ENCODE data around the gene ASGR2. TPM values are rescaled to one million over a fixed set of nuclear protein-coding genes. Genes with fewer than 3 reads are reported as not detected.

Gene ASGR2
- total RNA-seq, 4 donors from 2014 or later, result 1.0 TPM; not detected in 3

- H3K4me1 ChIP-seq, result no peaks in the 10 kb centered on the region
- H3K27ac ChIP-seq, result no peak overlapping the region
- H3K36me3 ChIP-seq, result no peaks in the 10 kb centered on the region
- no peaks in the 10 kb centered on the region for H3K27me3 ChIP-seq
- H3K4me3 ChIP-seq (replicated peaks in 1 of 3), result no peak overlapping the region
- no peak for TF ChIP-seq CTCF (IDR thresholded peaks at IDR 0.05)
- no peak for TF ChIP-seq POLR2A (IDR thresholded peaks at IDR 0.05)
- 81 to 95% methylated on average over 2 to 3 of the region's 3 CpGs for WGBS, 2 donors
- no peak for DNase-seq
- no peaks in the 10 kb centered on the region for H3K9me3 ChIP-seq
- intact Hi-C loops (cut with DNase I), result no loop called here
Observed at GRCh38 chr17:7070712-7071111, 43.9 kb downstream of the ASGR2 start.

GRCh38 chr17:7068268-7068667 lies 46.4 kb downstream of the ASGR2 start:
- no peak for DNase-seq
- TF ChIP-seq CTCF (IDR thresholded peaks at IDR 0.05) (no peak), POLR2A (IDR thresholded peaks at IDR 0.05) (no peak)
- WGBS, 2 donors, result 22 to 39% methylated on average over 1 of the region's 1 CpG
- Histone ChIP-seq H3K36me3 (no peaks in the 10 kb centered on the region), H3K27ac (no peak overlapping the region), H3K4me1 (no peaks in the 10 kb centered on the region), H3K9me3 (no peaks in the 10 kb centered on the region), H3K4me3 (replicated peaks in 1 of 3) (no peak overlapping the region), H3K27me3 (no peaks in the 10 kb centered on the region)
- intact Hi-C loops (cut with DNase I), result no loop called here

GRCh38 chr17:7067198-7067597 lies 47.4 kb downstream of the ASGR2 start:
- 86 to 90% methylated on average over 1 of the region's 1 CpG for WGBS, 2 donors
- intact Hi-C loops (cut with DNase I), result no loop called here
- DNase-seq, result no peak
- H3K27ac ChIP-seq, result no peak overlapping the region
- TF ChIP-seq CTCF (IDR thresholded peaks at IDR 0.05), result no peak
- no peak for TF ChIP-seq POLR2A (IDR thresholded peaks at IDR 0.05)
- H3K27me3 ChIP-seq, result no peaks in the 10 kb centered on the region
- H3K4me1 ChIP-seq, result no peaks in the 10 kb centered on the region
- H3K36me3 ChIP-seq, result no peaks in the 10 kb centered on the region
- H3K4me3 ChIP-seq (replicated peaks in 1 of 3), result no peak overlapping the region
- H3K9me3 ChIP-seq, result no peaks in the 10 kb centered on the region

GRCh38 chr17:7064261-7064660 lies 50.4 kb downstream of the ASGR2 start:
- Histone ChIP-seq H3K9me3 (no peaks in the 10 kb centered on the region), H3K4me1 (no peaks in the 10 kb centered on the region), H3K27me3 (no peaks in the 10 kb centered on the region), H3K27ac (no peak overlapping the region), H3K4me3 (replicated peaks in 1 of 3) (no peak overlapping the region), H3K36me3 (no peaks in the 10 kb centered on the region)
- intact Hi-C loops (cut with DNase I), result no loop called here
- TF ChIP-seq CTCF (IDR thresholded peaks at IDR 0.05) (no peak), POLR2A (IDR thresholded peaks at IDR 0.05) (no peak)
- no peak for DNase-seq
- WGBS, 2 donors, result 67 to 75% methylated on average over 4 of the region's 4 CpGs

GRCh38 chr17:7063518-7064094 lies 51.0 kb downstream of the ASGR2 start:
- Histone ChIP-seq H3K36me3 (no peaks in the 10 kb centered on the region), H3K4me3 (replicated peaks in 1 of 3) (no peak overlapping the region), H3K4me1 (no peaks in the 10 kb centered on the region), H3K9me3 (no peaks in the 10 kb centered on the region), H3K27me3 (no peaks in the 10 kb centered on the region), H3K27ac (no peak overlapping the region)
- intact Hi-C loops (cut with DNase I), result no loop called here
- TF ChIP-seq CTCF (IDR thresholded peaks at IDR 0.05), result no peak
- TF ChIP-seq POLR2A (IDR thresholded peaks at IDR 0.05), result no peak
- DNase-seq, result no peak
- 78 to 79% methylated on average over 6 of the region's 6 CpGs for WGBS, 2 donors

All from thyroid gland (tissue), 4 donors.